ENCODE data around the gene ATP9A.

DNA sequence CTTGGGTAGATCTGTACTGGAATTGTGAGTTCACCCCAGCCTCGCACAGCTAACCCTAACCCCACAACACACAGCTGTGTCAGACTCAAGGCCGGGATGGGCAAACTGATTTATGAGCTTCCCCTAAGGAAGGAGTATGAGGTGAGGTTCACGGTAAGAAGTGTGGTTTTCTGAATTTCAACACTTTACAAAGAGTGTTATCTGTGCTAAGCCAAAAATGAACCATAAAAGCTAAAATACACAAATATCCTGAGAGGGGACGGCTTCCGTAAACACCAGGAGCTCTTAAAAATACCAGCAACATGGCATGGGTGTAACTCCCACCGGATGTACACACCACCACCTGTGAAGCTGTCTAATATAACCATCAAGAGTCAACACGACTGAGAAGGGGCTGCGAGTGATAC lies 101.2 kb downstream of the ATP9A start:
- TF ChIP-seq POLR2A (IDR thresholded peaks at IDR 0.05), result no peak
- TF ChIP-seq, protein P1, sequence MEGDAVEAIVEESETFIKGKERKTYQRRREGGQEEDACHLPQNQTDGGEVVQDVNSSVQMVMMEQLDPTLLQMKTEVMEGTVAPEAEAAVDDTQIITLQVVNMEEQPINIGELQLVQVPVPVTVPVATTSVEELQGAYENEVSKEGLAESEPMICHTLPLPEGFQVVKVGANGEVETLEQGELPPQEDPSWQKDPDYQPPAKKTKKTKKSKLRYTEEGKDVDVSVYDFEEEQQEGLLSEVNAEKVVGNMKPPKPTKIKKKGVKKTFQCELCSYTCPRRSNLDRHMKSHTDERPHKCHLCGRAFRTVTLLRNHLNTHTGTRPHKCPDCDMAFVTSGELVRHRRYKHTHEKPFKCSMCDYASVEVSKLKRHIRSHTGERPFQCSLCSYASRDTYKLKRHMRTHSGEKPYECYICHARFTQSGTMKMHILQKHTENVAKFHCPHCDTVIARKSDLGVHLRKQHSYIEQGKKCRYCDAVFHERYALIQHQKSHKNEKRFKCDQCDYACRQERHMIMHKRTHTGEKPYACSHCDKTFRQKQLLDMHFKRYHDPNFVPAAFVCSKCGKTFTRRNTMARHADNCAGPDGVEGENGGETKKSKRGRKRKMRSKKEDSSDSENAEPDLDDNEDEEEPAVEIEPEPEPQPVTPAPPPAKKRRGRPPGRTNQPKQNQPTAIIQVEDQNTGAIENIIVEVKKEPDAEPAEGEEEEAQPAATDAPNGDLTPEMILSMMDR (IDR thresholded peaks at IDR 0.05), result no peak
